AG10803 (cell line): ENCODE data around the gene GATA5.

Source experiments
- DNase-seq: peaks from one replicate; pipeline ENCODE4 v3.0.0; 2010; ENCODE audit warnings: low read depth
- H3K4me3 ChIP-seq: 2 replicates; pipeline ENCODE4 v1.5.1; 2011; ENCODE audit warnings: mild to moderate bottlenecking, low read length, control low read depth
- TF ChIP-seq, protein P1 (sequence below): conservative IDR thresholded peaks from 2 replicates; pipeline ENCODE4 v1.5.1; 2011; ENCODE audit warnings: mild to moderate bottlenecking, low read length, control low read depth, inconsistent platforms

GATA5 gene

GRCh38 chr20:62511300-62511914 is 35.6 kb upstream of the GATA5 start:
- H3K4me3 ChIP-seq: no peak overlapping the region
- TF ChIP-seq, protein P1, sequence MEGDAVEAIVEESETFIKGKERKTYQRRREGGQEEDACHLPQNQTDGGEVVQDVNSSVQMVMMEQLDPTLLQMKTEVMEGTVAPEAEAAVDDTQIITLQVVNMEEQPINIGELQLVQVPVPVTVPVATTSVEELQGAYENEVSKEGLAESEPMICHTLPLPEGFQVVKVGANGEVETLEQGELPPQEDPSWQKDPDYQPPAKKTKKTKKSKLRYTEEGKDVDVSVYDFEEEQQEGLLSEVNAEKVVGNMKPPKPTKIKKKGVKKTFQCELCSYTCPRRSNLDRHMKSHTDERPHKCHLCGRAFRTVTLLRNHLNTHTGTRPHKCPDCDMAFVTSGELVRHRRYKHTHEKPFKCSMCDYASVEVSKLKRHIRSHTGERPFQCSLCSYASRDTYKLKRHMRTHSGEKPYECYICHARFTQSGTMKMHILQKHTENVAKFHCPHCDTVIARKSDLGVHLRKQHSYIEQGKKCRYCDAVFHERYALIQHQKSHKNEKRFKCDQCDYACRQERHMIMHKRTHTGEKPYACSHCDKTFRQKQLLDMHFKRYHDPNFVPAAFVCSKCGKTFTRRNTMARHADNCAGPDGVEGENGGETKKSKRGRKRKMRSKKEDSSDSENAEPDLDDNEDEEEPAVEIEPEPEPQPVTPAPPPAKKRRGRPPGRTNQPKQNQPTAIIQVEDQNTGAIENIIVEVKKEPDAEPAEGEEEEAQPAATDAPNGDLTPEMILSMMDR: no peak
- DNase-seq: no peak

DNA sequence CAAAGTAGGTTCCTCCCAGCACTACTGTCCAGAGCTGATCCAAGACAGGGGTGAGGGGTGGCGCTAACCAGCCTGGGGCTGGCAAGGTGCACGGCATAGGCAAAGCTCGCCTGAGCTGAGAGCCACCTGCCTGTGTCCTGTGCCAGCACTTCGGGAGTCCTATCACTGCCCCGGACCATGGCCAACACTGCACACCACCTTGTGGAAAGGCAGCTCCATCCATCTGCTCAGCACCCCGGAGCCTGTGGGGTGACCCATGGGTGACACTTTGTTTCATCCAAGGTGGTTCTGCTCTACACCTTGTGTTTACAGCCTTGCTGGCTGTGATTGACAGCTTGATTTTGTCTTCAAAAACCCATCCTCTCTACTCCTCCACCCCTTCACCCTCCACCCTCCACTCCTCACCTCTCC is 32.9 kb upstream of the GATA5 start:
- DNase-seq: no peak
- TF ChIP-seq, protein P1: no peak
- H3K4me3 ChIP-seq: no peak overlapping the region

DNA sequence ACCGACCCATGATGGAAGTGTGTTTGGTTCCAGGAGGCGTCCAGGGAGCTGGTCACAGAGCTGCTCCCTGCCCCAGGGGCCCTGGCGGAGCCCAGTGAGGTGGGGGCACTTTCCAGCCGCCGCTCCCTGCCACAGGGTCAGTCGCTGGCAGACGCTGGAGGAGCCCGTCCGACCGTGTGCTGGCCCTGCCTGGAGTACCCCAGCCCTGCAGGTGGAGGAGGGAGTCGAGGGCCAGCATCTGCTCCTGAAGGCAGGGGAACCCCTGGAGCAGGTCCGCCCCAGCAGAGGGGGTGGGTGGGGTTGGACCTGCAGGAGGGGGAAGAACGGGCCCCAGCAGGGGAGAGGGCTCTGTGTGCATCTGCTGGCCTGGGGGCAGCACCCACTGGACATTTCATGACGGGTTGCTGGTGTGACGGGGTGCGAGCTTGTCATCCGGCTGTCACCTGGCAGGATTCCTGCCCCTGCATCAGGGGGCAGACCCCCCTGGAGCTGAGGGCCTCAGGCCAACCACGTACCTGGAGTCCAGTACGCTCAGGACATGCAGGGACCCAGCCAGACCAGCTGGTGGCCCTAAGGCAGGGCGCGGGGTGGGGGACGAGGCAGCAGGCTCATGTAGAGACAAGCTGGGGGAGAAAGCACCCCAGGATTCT is 32.3 kb upstream of the GATA5 start:
- no peak for DNase-seq
- TF ChIP-seq, protein P1: no peak
- no peak overlapping the region for H3K4me3 ChIP-seq

DNA sequence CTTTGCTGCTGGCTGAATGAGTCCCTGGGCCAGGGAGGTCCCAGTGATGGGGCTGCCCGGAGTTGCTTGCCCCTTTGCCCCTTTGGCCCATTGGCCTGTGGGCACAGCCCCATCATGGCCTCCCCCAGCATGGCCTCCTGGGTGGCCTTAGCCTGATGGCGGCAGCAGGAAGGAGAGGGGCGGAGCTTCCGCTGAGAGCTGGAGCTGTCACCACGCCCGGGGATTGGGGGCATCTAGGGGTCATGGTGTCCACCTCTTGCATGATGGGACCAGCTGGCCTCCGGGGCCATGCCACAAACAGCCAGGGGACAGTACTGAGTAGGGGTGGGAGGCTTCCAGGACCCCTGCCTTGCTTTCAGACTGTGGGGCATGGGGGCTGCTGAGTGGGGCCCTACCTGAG is 31.5 kb upstream of the GATA5 start:
- DNase-seq: no peak
- TF ChIP-seq, protein P1: no peak
- no peak overlapping the region for H3K4me3 ChIP-seq

GRCh38 chr20:62506791-62507190 is 31.0 kb upstream of the GATA5 start:
- H3K4me3 ChIP-seq: no peak overlapping the region
- no peak for DNase-seq
- TF ChIP-seq, protein P1: no peak

DNA sequence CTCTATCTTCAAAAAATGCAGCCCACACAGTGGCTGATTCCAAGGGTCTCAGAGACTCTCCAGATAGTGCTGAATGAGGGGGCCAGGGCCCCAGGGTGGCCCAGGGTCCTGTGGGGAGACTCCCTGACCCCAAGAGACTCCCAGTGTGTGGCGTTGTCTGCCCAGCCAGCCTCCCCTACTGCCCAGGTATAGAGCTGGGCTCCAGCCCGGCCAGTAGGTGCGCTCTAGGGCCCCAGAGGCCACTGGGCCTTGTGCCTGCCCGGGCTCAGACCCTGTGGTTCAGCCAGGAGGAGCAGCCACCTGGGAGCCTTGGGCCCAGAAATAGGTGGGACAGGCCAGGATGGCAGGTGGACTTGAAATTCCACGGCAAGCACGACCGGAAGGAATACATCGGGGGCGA is 30.3 kb upstream of the GATA5 start:
- DNase-seq: no peak
- TF ChIP-seq, protein P1: no peak
- H3K4me3 ChIP-seq: no peak overlapping the region
